ENCODE results near the gene ACKR3. TPM values are rescaled to one million over a fixed set of nuclear protein-coding genes. Genes with fewer than 3 reads are reported as not detected.

The ACKR3 gene
- total and polyA plus RNA-seq, 12 donors = 1.1 to 12.8 (median 1.9) TPM

DNA sequence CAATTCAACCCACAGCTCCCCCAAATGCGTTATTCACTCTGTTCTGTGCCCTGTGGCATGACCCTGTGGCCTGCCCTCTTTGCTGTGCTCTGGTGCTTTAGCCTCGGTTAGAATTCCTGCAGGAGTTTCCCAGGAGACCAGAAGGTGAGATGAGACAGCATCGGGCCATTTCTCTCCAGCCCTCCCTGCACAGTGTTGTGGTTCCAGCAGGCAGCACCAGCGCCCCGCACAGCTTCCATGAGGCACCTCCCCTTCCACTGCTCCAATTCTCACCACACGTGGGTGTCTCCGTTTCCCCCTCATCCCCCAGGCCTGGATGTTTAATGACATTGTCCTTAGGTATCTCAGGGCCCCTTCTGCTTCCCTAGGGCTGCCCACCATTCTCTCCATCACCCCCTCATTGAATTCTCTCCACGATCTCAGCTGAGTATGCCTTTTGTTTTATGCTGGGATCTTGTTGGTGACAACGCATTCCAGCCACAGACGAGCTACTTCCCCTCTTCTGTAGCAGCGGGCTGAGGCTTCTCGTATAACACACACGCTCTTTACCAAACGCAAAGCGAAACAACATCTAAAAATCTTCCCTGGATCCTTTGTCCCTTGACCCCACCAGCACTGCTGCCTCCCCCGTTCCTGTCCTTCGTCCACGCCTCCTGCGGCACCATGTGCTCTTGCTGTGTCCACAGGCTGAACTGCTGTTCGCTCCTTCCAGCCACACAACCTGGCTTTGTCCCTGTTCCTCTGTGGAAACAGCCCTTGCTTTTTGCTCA lies 35.1 kb downstream of the ACKR3 start:
- TF ChIP-seq, protein P1, sequence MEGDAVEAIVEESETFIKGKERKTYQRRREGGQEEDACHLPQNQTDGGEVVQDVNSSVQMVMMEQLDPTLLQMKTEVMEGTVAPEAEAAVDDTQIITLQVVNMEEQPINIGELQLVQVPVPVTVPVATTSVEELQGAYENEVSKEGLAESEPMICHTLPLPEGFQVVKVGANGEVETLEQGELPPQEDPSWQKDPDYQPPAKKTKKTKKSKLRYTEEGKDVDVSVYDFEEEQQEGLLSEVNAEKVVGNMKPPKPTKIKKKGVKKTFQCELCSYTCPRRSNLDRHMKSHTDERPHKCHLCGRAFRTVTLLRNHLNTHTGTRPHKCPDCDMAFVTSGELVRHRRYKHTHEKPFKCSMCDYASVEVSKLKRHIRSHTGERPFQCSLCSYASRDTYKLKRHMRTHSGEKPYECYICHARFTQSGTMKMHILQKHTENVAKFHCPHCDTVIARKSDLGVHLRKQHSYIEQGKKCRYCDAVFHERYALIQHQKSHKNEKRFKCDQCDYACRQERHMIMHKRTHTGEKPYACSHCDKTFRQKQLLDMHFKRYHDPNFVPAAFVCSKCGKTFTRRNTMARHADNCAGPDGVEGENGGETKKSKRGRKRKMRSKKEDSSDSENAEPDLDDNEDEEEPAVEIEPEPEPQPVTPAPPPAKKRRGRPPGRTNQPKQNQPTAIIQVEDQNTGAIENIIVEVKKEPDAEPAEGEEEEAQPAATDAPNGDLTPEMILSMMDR (IDR thresholded peaks at IDR 0.05) = no peak
- TF ChIP-seq POLR2A (IDR thresholded peaks at IDR 0.05) = no peak
- no peaks in the 10 kb centered on the region for H3K36me3 ChIP-seq (replicated peaks in 1 of 2)
- WGBS, 4 donors = 72 to 79% (median 76%) methylated on average over 20 of the region's 20 CpGs
- no peak overlapping the region for H3K27ac ChIP-seq
- no peak for DNase-seq
- peaks cover 5% of the 10 kb centered on the region for H3K27me3 ChIP-seq
- H3K4me1 ChIP-seq (replicated peaks in 1 of 2) = no peaks in the 10 kb centered on the region
- H3K4me3 ChIP-seq = no peak overlapping the region
- intact Hi-C loops (cut with DNase I) = no loop called here
- H3K9me3 ChIP-seq (replicated peaks in 1 of 3) = no peaks in the 10 kb centered on the region

DNA sequence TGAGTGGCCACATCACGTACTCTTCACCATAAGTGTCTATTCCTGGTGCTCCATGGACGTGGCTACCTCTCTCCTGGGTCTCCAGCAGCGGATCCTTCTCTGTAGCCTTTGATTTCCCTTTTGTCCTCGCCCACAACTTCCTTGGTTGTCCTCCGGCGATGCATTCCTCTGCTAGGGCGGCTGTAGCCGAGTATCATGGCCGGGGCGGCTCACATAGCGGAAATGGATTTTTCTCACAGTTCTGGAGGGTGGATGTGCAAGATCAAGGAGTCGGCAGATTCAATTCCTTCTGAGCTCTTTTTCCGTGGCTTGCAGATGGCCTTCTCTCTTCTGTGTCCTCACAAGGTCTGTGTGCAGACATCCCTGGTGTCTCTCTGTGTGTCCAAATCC lies 35.7 kb downstream of the ACKR3 start:
- no peak for TF ChIP-seq POLR2A (IDR thresholded peaks at IDR 0.05)
- TF ChIP-seq, protein P1 (IDR thresholded peaks at IDR 0.05) = no peak
- H3K27me3 ChIP-seq = peaks cover 5% of the 10 kb centered on the region
- no peaks in the 10 kb centered on the region for H3K9me3 ChIP-seq (replicated peaks in 1 of 3)
- 79 to 90% (median 85%) methylated on average over 13 of the region's 13 CpGs for WGBS, 4 donors
- H3K4me3 ChIP-seq = no peak overlapping the region
- intact Hi-C loops (cut with DNase I) = no loop called here
- H3K36me3 ChIP-seq (replicated peaks in 1 of 2) = no peaks in the 10 kb centered on the region
- no peak overlapping the region for H3K27ac ChIP-seq
- H3K4me1 ChIP-seq (replicated peaks in 1 of 2) = no peaks in the 10 kb centered on the region
- DNase-seq = no peak

- no peaks in the 10 kb centered on the region for H3K4me1 ChIP-seq (replicated peaks in 1 of 2)
- H3K9me3 ChIP-seq (replicated peaks in 1 of 3) = no peaks in the 10 kb centered on the region
- no peak for DNase-seq
- H3K27me3 ChIP-seq = peaks cover 5% of the 10 kb centered on the region
- 84 to 98% (median 90%) methylated on average over 8 to 10 of the region's 10 CpGs for WGBS, 4 donors
- H3K4me3 ChIP-seq = no peak overlapping the region
- H3K36me3 ChIP-seq (replicated peaks in 1 of 2) = no peaks in the 10 kb centered on the region
- H3K27ac ChIP-seq = no peak overlapping the region
- TF ChIP-seq POLR2A (IDR thresholded peaks at IDR 0.05) = no peak
- TF ChIP-seq, protein P1 (IDR thresholded peaks at IDR 0.05) = no peak
- intact Hi-C loops (cut with DNase I) = no loop called here
Observed at GRCh38 chr2:236606023-236606422, 36.4 kb downstream of the ACKR3 start.

- TF ChIP-seq, protein P1 (IDR thresholded peaks at IDR 0.05) = no peak
- no peak for TF ChIP-seq POLR2A (IDR thresholded peaks at IDR 0.05)
- no peaks in the 10 kb centered on the region for H3K9me3 ChIP-seq (replicated peaks in 1 of 3)
- no peak overlapping the region for H3K4me3 ChIP-seq
- DNase-seq = no peak
- 69 to 76% (median 72%) methylated on average over 8 to 9 of the region's 9 CpGs for WGBS, 4 donors
- H3K4me1 ChIP-seq (replicated peaks in 1 of 2) = no peaks in the 10 kb centered on the region
- peaks cover 5% of the 10 kb centered on the region for H3K27me3 ChIP-seq
- H3K27ac ChIP-seq = no peak overlapping the region
- intact Hi-C loops (cut with DNase I) = no loop called here
- H3K36me3 ChIP-seq (replicated peaks in 1 of 2) = no peaks in the 10 kb centered on the region
Observed at GRCh38 chr2:236607471-236608187, 38.0 kb downstream of the ACKR3 start.
